Measurements from ENCODE around the gene UHMK1.
A peak's percentile ranks its signal among the peaks of the same experiment; 100 is the strongest.
"Not testable (repeated sequence)": the region's sequence is repeated elsewhere in the genome, so short reads cannot be mapped to it uniquely, and the experiment has no call there.

Gene UHMK1

GRCh38 chr1:162497723-162498495 lies at the start of gene UHMK1:
UHMK1 (plus strand) TSS chr1:162497818; CDS start chr1:162498001, 183 bp downstream.
- DNase-seq (ENCODE audit: low read depth, low spot score): peak; percentile 83

GRCh38 chr1:162454361-162454760 lies 43.3 kb upstream of the UHMK1 start:
- DNase-seq (ENCODE audit: low read depth, low spot score): not testable (repeated sequence)

- DNase-seq (ENCODE audit: low read depth, low spot score): no peak
Measured at GRCh38 chr1:162456323-162456722, 41.3 kb upstream of the UHMK1 start.

GRCh38 chr1:162458236-162458635 lies 39.4 kb upstream of the UHMK1 start:
- no peak for DNase-seq (ENCODE audit: low read depth, low spot score)

GRCh38 chr1:162462425-162462824 lies 35.2 kb upstream of the UHMK1 start:
- not testable (repeated sequence) for DNase-seq (ENCODE audit: low read depth, low spot score)

- DNase-seq (ENCODE audit: low read depth, low spot score): no peak
Measured at GRCh38 chr1:162463021-162463420, 34.6 kb upstream of the UHMK1 start.

- DNase-seq (ENCODE audit: low read depth, low spot score): no peak
Measured at GRCh38 chr1:162466797-162467196, 30.8 kb upstream of the UHMK1 start.

GRCh38 chr1:162470216-162470615 lies 27.4 kb upstream of the UHMK1 start:
- DNase-seq (ENCODE audit: low read depth, low spot score): no peak

GRCh38 chr1:162471290-162471853 lies 26.2 kb upstream of the UHMK1 start:
- DNase-seq (ENCODE audit: low read depth, low spot score): no peak

GRCh38 chr1:162475089-162475488 lies 22.5 kb upstream of the UHMK1 start:
- DNase-seq (ENCODE audit: low read depth, low spot score): no peak

- DNase-seq (ENCODE audit: low read depth, low spot score): no peak
Measured at GRCh38 chr1:162475539-162476185, 22.0 kb upstream of the UHMK1 start.

- DNase-seq (ENCODE audit: low read depth, low spot score): no peak
Measured at GRCh38 chr1:162476620-162477019, 21.0 kb upstream of the UHMK1 start.

- DNase-seq (ENCODE audit: low read depth, low spot score): no peak
Measured at GRCh38 chr1:162485236-162485635, 12.4 kb upstream of the UHMK1 start.

- DNase-seq (ENCODE audit: low read depth, low spot score): no peak
Measured at GRCh38 chr1:162487241-162487640, 10.4 kb upstream of the UHMK1 start.

GRCh38 chr1:162488219-162488618 lies 9.4 kb upstream of the UHMK1 start:
- DNase-seq (ENCODE audit: low read depth, low spot score): no peak

GRCh38 chr1:162495531-162496233 lies 1.9 kb upstream of the UHMK1 start:
- DNase-seq (ENCODE audit: low read depth, low spot score): not testable (repeated sequence)

GRCh38 chr1:162497104-162497722 lies 405 bp upstream of the UHMK1 start:
- no peak for DNase-seq (ENCODE audit: low read depth, low spot score)

- no peak for DNase-seq (ENCODE audit: low read depth, low spot score)
Measured at GRCh38 chr1:162498496-162498810, 835 bp downstream of the UHMK1 start.

GRCh38 chr1:162500805-162501204 lies 3.2 kb downstream of the UHMK1 start:
- DNase-seq (ENCODE audit: low read depth, low spot score): no peak

- DNase-seq (ENCODE audit: low read depth, low spot score): no peak
Measured at GRCh38 chr1:162502077-162502476, 4.5 kb downstream of the UHMK1 start.

GRCh38 chr1:162502928-162503327 lies 5.3 kb downstream of the UHMK1 start:
- DNase-seq (ENCODE audit: low read depth, low spot score): no peak

GRCh38 chr1:162527314-162527713 lies 29.7 kb downstream of the UHMK1 start:
- DNase-seq (ENCODE audit: low read depth, low spot score): no peak

Measured in smooth muscle cell of the brain vasculature (primary cell).